Liver (tissue), 9 donors: Measurements from ENCODE around the gene ABCA8. TPM values are rescaled to one million over a fixed set of nuclear protein-coding genes. Genes with fewer than 3 reads are reported as not detected.

Source experiments
- DNase-seq: peaks from one replicate; pipeline ENCODE4 v3.0.0-alpha.2; 2017; ENCODE audit warnings: low spot score
- H3K27ac ChIP-seq, 2 donors: one replicate each; pipeline ENCODE4 v1.7.0; 2013; ENCODE audit warnings: inconsistent platforms in 2 of 2, low read length in 2 of 2, control low read depth in 1 of 2, low read depth in 1 of 2, mild to moderate bottlenecking in 1 of 2
- H3K27me3 ChIP-seq, 4 donors: one replicate each; pipeline versions ENCODE4 v1.6.1 to v1.7.0; 2013; ENCODE audit warnings: low read length in 3 of 4, inconsistent platforms in 1 of 4, mild to moderate bottlenecking in 1 of 4, moderate library complexity in 1 of 4; ENCODE audit not compliant: control insufficient read depth in 4 of 4, insufficient read depth in 4 of 4
- H3K36me3 ChIP-seq, 4 donors: one replicate each; pipeline versions ENCODE4 v1.6.1 to v1.7.0; 2013; ENCODE audit warnings: low read length in 3 of 4, mild to moderate bottlenecking in 3 of 4, low read depth in 1 of 4, moderate library complexity in 1 of 4; ENCODE audit not compliant: control insufficient read depth in 4 of 4, insufficient read depth in 3 of 4
- H3K4me1 ChIP-seq, 4 donors: one replicate each; pipeline versions ENCODE4 v1.6.1 to v1.7.0; 2013; ENCODE audit warnings: low read length in 3 of 4, mild to moderate bottlenecking in 3 of 4, moderate library complexity in 1 of 4; ENCODE audit not compliant: control insufficient read depth in 4 of 4, insufficient read depth in 4 of 4
- H3K4me3 ChIP-seq, 3 donors: one replicate each; pipeline versions ENCODE4 v1.6.1 to v1.7.0; 2013; ENCODE audit warnings: low read length in 3 of 3, control low read depth in 1 of 3, low read depth in 1 of 3, mild to moderate bottlenecking in 1 of 3
- H3K9ac ChIP-seq, 2 donors: one replicate each; pipeline ENCODE4 v1.7.0; 2013; ENCODE audit warnings: low read length in 2 of 2, mild to moderate bottlenecking in 2 of 2, moderate library complexity in 2 of 2, control low read depth in 1 of 2, low read depth in 1 of 2
- H3K9me3 ChIP-seq, 4 donors: one replicate each; pipeline versions ENCODE4 v1.6.1 to v1.7.0; 2013; ENCODE audit warnings: low read length in 3 of 4; ENCODE audit not compliant: control insufficient read depth in 4 of 4
- FOXA1 ChIP-seq: IDR thresholded peaks from 2 replicates; pipeline ENCODE4 v1.6.1; 2016; ENCODE audit warnings: antibody characterized with exemption
- FOXA2 ChIP-seq: IDR thresholded peaks from 2 replicates; pipeline ENCODE4 v1.6.1; 2016; ENCODE audit warnings: antibody characterized with exemption
- GABPA ChIP-seq, 2 donors: IDR thresholded peaks in 1 of 2; conservative IDR thresholded peaks in 1 of 2; 2 replicates each; pipeline ENCODE4 v1.6.1; 2016; ENCODE audit warnings: antibody characterized with exemption in 2 of 2, mild to moderate bottlenecking in 1 of 2, moderate library complexity in 1 of 2
- HNF4A ChIP-seq, 2 donors: conservative IDR thresholded peaks; 2 replicates each; pipeline ENCODE4 v1.6.1; 2016; ENCODE audit warnings: antibody characterized with exemption in 2 of 2, mild to moderate bottlenecking in 2 of 2
- HNF4G ChIP-seq: IDR thresholded peaks from 2 replicates; pipeline ENCODE4 v1.6.1; 2016; ENCODE audit warnings: antibody characterized with exemption
- JUND ChIP-seq, 2 donors: IDR thresholded peaks; 2 replicates each; pipeline ENCODE4 v1.6.1; 2016; ENCODE audit warnings: antibody characterized with exemption in 2 of 2
- NR2F2 ChIP-seq: IDR thresholded peaks from 2 replicates; pipeline ENCODE4 v1.6.1; 2016; ENCODE audit warnings: antibody characterized with exemption
- RAD21 ChIP-seq, 2 donors: IDR thresholded peaks; 2 replicates each; pipeline ENCODE4 v1.6.1; 2016; ENCODE audit warnings: antibody characterized with exemption in 2 of 2, mild to moderate bottlenecking in 2 of 2
- RXRA ChIP-seq, 2 donors: IDR thresholded peaks; 2 replicates each; pipeline ENCODE4 v1.6.1; 2017 to 2018; ENCODE audit warnings: antibody characterized with exemption in 2 of 2, mild to moderate bottlenecking in 1 of 2
- TAF1 ChIP-seq: conservative IDR thresholded peaks from 2 replicates; pipeline ENCODE4 v1.6.1; 2016; ENCODE audit warnings: antibody characterized with exemption, mild to moderate bottlenecking
- WGBS: extraction: QIAGEN DNeasy Blood & Tissue Kit; methylation state at CpG from one replicate; pipeline ENCODE4 v1.1.7; 2013; 5-methylcytosine and 5-hydroxymethylcytosine counted together
- polyA plus RNA-seq, 2 donors: library from polyadenylated mRNA; stranded (reverse) in 1 of 2; unstranded in 1 of 2; fragments of 200-250 nt in 1 of 2; fragments of >200 nt in 1 of 2; fragmentation: Nextera tagmentation in 1 of 2; extraction: Ambion mirVana in 1 of 2; gene quantifications; one replicate each; pipeline versions ENCODE4 v1.2.1 to v1.2.3, GENCODE V29; 2013 to 2015
- total RNA-seq, 2 donors: library from RNA; depleted of rRNA; stranded (reverse); fragments of >200 nt; gene quantifications; one replicate each; pipeline ENCODE4 v1.2.3, GENCODE V29; 2014
- TF ChIP-seq, protein P1 (sequence below): IDR thresholded peaks from 2 replicates; pipeline ENCODE4 v1.6.1; 2016; ENCODE audit warnings: antibody characterized with exemption
- TF ChIP-seq, protein P2 (sequence below): IDR thresholded peaks from 2 replicates; pipeline ENCODE4 v1.6.1; 2016; ENCODE audit warnings: antibody characterized with exemption
- donor health status: healthy.
- donor health status: healthy.
- donor health status: healthy.
- donor health status: healthy.
- donor health status: healthy.

Gene ABCA8
- total and polyA plus RNA-seq, 4 donors, result 9.3 to 72.2 (median 14.0) TPM

DNA sequence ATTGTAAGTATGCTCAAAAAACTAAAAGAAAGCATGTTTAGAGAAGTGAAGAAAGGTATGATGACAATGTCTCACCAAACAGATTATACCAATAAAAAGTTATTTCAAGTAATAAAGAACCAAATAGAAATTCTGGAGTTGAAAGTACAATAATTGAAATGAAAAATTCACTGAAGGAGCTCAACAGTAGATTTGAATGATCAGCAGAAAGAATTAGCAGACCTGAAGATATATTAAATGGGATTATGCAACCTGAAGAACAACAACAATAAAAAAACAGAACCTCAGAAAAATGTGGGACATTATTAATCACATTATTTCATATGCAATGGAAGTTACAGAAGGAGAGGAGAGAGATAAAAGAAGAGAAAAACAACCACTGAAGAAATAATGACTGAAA is 57.6 kb downstream of the ABCA8 start (continued):
- TF ChIP-seq HNF4A (conservative IDR thresholded peaks at IDR 0.05) (no peak), FOXA1 (no peak), GABPA (IDR thresholded peaks at IDR 0.05 in 1 of 2, conservative IDR thresholded peaks at IDR 0.05 in 1 of 2) (no peak)
- TF ChIP-seq, protein P1, sequence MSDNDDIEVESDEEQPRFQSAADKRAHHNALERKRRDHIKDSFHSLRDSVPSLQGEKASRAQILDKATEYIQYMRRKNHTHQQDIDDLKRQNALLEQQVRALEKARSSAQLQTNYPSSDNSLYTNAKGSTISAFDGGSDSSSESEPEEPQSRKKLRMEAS, result no peak
- TF ChIP-seq, protein P2, sequence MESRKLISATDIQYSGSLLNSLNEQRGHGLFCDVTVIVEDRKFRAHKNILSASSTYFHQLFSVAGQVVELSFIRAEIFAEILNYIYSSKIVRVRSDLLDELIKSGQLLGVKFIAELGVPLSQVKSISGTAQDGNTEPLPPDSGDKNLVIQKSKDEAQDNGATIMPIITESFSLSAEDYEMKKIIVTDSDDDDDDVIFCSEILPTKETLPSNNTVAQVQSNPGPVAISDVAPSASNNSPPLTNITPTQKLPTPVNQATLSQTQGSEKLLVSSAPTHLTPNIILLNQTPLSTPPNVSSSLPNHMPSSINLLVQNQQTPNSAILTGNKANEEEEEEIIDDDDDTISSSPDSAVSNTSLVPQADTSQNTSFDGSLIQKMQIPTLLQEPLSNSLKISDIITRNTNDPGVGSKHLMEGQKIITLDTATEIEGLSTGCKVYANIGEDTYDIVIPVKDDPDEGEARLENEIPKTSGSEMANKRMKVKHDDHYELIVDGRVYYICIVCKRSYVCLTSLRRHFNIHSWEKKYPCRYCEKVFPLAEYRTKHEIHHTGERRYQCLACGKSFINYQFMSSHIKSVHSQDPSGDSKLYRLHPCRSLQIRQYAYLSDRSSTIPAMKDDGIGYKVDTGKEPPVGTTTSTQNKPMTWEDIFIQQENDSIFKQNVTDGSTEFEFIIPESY, result no peak

DNA sequence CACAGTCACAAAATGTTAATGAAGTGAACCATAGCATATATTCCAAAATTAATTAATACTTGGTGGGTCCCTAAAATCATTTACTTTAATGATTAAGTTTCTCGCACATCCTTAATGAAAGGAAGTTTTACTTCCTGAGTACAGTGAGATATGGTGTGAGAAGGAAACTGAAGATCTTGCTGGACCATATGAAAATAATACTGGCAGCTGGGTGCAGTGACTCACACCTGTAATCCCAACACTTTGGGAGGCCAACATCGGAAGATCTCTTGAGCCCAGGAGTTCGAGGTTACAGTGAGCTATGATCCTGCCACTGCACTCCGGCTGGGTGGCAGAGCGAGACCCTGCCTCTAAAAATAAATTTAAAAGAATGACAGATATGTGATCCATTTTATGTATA is 62.5 kb downstream of the ABCA8 start:
- WGBS, result 76% methylated on average over 5 of the region's 5 CpGs
- Histone ChIP-seq H3K27ac (no peak overlapping the region), H3K36me3 (peaks cover 0 to 34% (median 14%) of the 10 kb centered on the region in 4 donors), H3K4me3 (no peak overlapping the region), H3K9ac (no peak overlapping the region), H3K9me3 (no peaks in the 10 kb centered on the region), H3K4me1 (no peaks in the 10 kb centered on the region), H3K27me3 (no peaks in the 10 kb centered on the region)
- TF ChIP-seq JUND (IDR thresholded peaks at IDR 0.05) (no peak), RXRA (IDR thresholded peaks at IDR 0.05) (no peak), NR2F2 (no peak), FOXA2 (no peak), RAD21 (IDR thresholded peaks at IDR 0.05) (no peak), GABPA (IDR thresholded peaks at IDR 0.05 in 1 of 2, conservative IDR thresholded peaks at IDR 0.05 in 1 of 2) (no peak), TAF1 (no peak)
- TF ChIP-seq, protein P1, result no peak
- TF ChIP-seq, protein P2, result no peak
- no peak for DNase-seq

DNA sequence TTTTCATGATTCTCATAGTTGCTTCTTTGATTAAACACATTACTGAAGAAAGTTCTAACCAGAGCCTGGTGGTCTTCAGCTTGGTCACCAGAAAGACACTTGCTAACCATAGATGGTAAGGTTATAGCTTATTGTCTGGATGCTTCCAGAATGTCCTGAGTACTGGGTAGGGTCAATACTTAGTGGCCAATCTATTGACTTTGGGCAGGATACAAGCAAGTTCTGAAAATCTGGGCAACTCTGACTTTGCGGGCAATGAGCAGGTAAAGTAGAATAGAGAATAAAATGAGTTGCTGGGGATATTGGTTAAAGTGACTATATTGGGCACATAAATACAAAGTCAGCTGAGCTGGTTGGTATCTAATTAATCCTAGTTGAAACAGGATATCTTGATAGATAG is 63.0 kb downstream of the ABCA8 start:
- TF ChIP-seq, protein P1, result peak; percentile 7
- no peak for TF ChIP-seq HNF4G
- DNase-seq, result no peak
- 59% methylated on average over 1 of the region's 1 CpG for WGBS
- Histone ChIP-seq H3K9me3 (no peaks in the 10 kb centered on the region), H3K9ac (no peak overlapping the region), H3K36me3 (peaks cover 0 to 30% (median 12%) of the 10 kb centered on the region in 4 donors), H3K4me3 (no peak overlapping the region), H3K27me3 (no peaks in the 10 kb centered on the region), H3K27ac (no peak overlapping the region), H3K4me1 (no peaks in the 10 kb centered on the region)
